K562 (cell line): ENCODE measurements around the gene LRRC61. TPM values are rescaled to one million over a fixed set of nuclear protein-coding genes. Genes with fewer than 3 reads are reported as not detected.
A peak's percentile ranks its signal among the peaks of the same experiment; 100 is the strongest.

Source experiments
- CEBPZ ChIP-seq: fragments of 150-350 bp; IDR thresholded peaks from 2 replicates; pipeline ENCODE4 v1.6.1; 2014; ENCODE audit warnings: low read depth, mild to moderate bottlenecking, low read length, borderline replicate concordance
- ELF2 ChIP-seq: fragments of 250-450 bp; sonication (Bioruptor Pico); IDR thresholded peaks from 2 replicates; pipeline ENCODE4 v1.5.0; 2021; ENCODE audit warnings: mild to moderate bottlenecking
- HMG20A ChIP-seq: fragments of 450-650 bp; formaldehyde crosslinking; conservative IDR thresholded peaks from 2 replicates; pipeline ENCODE4 v1.4.0; 2020; ENCODE audit warnings: mild to moderate bottlenecking, mixed read lengths
- IFI16 ChIP-seq: fragments of 250-450 bp; sonication (Bioruptor Pico); IDR thresholded peaks from 2 replicates; pipeline ENCODE4 v2.1.2; 2022; ENCODE audit warnings: mild to moderate bottlenecking, inconsistent platforms
- MAZ ChIP-seq, 2 experiments: fragments of 450-650 bp in 1 of 2; sonication (generic) in 1 of 2; formaldehyde crosslinking; IDR thresholded peaks in 1 of 2; conservative IDR thresholded peaks in 1 of 2; 2 replicates each; pipeline versions ENCODE4 v1.4.0 to v1.5.0; 2020; ENCODE audit warnings: mild to moderate bottlenecking in 1 of 2, missing genetic modification reagents in 1 of 2
- MNT ChIP-seq, 2 experiments: fragments of 450-650 bp; conservative IDR thresholded peaks; 2 replicates each; pipeline ENCODE4 v1.6.1; 2017; ENCODE audit warnings: mild to moderate bottlenecking in 2 of 2, moderate library complexity in 2 of 2
- MYC ChIP-seq, 2 experiments: fragments of 250-450 bp in 1 of 2; sonication (Bioruptor Pico) in 1 of 2; IDR thresholded peaks; 2 replicates each; pipeline versions ENCODE4 v1.5.1 to v1.6.1; 2012 to 2021; ENCODE audit warnings: low read depth in 2 of 2, borderline replicate concordance in 1 of 2, improper control_type of control experiment in 1 of 2, low read length in 1 of 2, mild to moderate bottlenecking in 1 of 2, moderate library complexity in 1 of 2
- NCOR1 ChIP-seq: fragments of 450-650 bp; IDR thresholded peaks from 2 replicates; pipeline ENCODE4 v1.6.1; 2016; ENCODE audit warnings: mild to moderate bottlenecking, moderate library complexity
- PKNOX1 ChIP-seq: fragments of 450-650 bp; IDR thresholded peaks from 2 replicates; pipeline ENCODE4 v1.6.1; 2016
- SMC3 ChIP-seq: conservative IDR thresholded peaks from 2 replicates; pipeline ENCODE4 v1.6.1; 2011; ENCODE audit warnings: low read depth, low read length, improper control_type of control experiment; ENCODE audit not compliant: insufficient read depth
- SREBF1 ChIP-seq: fragments of 150-350 bp; IDR thresholded peaks from 2 replicates; pipeline ENCODE4 v1.6.1; 2014; ENCODE audit warnings: antibody characterized with exemption, low read depth, low read length, borderline replicate concordance
- TAF9B ChIP-seq: fragments of 450-650 bp; IDR thresholded peaks from 2 replicates; pipeline ENCODE4 v1.6.1; 2018; ENCODE audit warnings: mild to moderate bottlenecking; ENCODE audit not compliant: partially characterized antibody
- TRIM24 ChIP-seq, 2 experiments: fragments of 450-650 bp; IDR thresholded peaks; 2 replicates each; pipeline ENCODE4 v1.6.1; 2016
- ZNF12 ChIP-seq: sonication (generic); formaldehyde crosslinking; IDR thresholded peaks from 2 replicates; pipeline ENCODE4 v1.4.0; 2020; ENCODE audit warnings: mild to moderate bottlenecking, missing genetic modification reagents
- ZNF146 ChIP-seq: IDR thresholded peaks from one replicate; pipeline ENCODE4 v1.6.1; 2018; ENCODE audit warnings: missing compliant biosample characterization; ENCODE audit not compliant: unreplicated experiment
- ZNF224 ChIP-seq: sonication (generic); formaldehyde crosslinking; IDR thresholded peaks from 2 replicates; pipeline ENCODE4 v1.8.0; 2022; ENCODE audit warnings: mild to moderate bottlenecking, missing genetic modification reagents
- ZNF408 ChIP-seq: fragments of 250-450 bp; sonication (Bioruptor Pico); IDR thresholded peaks from 2 replicates; pipeline ENCODE4 v1.4.0; 2020; ENCODE audit warnings: low read depth, mild to moderate bottlenecking, moderate library complexity
- ZNF76 ChIP-seq: fragments of 250-450 bp; sonication (Bioruptor Pico); IDR thresholded peaks from 2 replicates; pipeline ENCODE4 v1.4.0; 2020; ENCODE audit warnings: mild to moderate bottlenecking, moderate library complexity, borderline replicate concordance
- polyA plus RNA-seq, 8 experiments: library from polyadenylated mRNA; depleted of rRNA in 4 of 8; stranded (reverse) in 5 of 8; unstranded in 3 of 8; fragments of >200 nt; fragmentation: Nextera tagmentation in 2 of 8; fragmentation: Illumina TruSeq in 1 of 8; extraction: Ambion mirVana in 2 of 8; extraction: Trizol in 1 of 8; gene quantifications; 2 replicates each; pipeline versions ENCODE4 v1.2.1 to v1.2.3, GENCODE V29; 2011 to 2014; ENCODE audit warnings: inconsistent platforms in 1 of 8, missing spikeins in 1 of 8
- total RNA-seq, 7 experiments: library from RNA; depleted of rRNA in 6 of 7; stranded (reverse); fragments of >200 nt in 6 of 7; fragmentation: Illumina TruSeq in 2 of 7; extraction: Trizol in 2 of 7; gene quantifications; 2 replicates each; pipeline versions ENCODE4 v1.2.1 to v1.2.3, GENCODE V29; 2011 to 2021; ENCODE audit warnings: low replicate concordance in 1 of 7
- TF ChIP-seq, protein P1 (sequence below): fragments of 450-650 bp; formaldehyde crosslinking; IDR thresholded peaks from 2 replicates; pipeline ENCODE4 v1.4.0; 2020; ENCODE audit warnings: mild to moderate bottlenecking, mixed read lengths

The LRRC61 gene
- total and polyA plus RNA-seq, 9 of the 15 experiments (the other 6 are each of a cell fraction or from before 2014, with no cell fraction given): 1.3 to 55.2 (median 35.2) TPM

- TF ChIP-seq, protein P1, sequence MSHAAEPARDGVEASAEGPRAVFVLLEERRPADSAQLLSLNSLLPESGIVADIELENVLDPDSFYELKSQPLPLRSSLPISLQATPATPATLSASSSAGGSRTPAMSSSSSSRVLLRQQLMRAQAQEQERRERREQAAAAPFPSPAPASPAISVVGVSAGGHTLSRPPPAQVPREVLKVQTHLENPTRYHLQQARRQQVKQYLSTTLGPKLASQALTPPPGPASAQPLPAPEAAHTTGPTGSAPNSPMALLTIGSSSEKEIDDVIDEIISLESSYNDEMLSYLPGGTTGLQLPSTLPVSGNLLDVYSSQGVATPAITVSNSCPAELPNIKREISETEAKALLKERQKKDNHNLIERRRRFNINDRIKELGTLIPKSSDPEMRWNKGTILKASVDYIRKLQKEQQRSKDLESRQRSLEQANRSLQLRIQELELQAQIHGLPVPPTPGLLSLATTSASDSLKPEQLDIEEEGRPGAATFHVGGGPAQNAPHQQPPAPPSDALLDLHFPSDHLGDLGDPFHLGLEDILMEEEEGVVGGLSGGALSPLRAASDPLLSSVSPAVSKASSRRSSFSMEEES (CRISPR knock-in tag): no peak
- TF ChIP-seq HMG20A (CRISPR knock-in tag) (no peak), NCOR1 (no peak), ZNF224 (CRISPR knock-in tag) (no peak), SREBF1 (no peak), MAZ (CRISPR knock-in tag; conservative IDR thresholded peaks at IDR 0.05 in 1 of 2, IDR thresholded peaks at IDR 0.05 in 1 of 2) (peak in 1 of 2 experiments; percentile 29; a peak in 1 of 4 replicates), ZNF76 (no peak), IFI16 (CRISPR knock-in tag) (no peak), MYC (IDR thresholded peaks at IDR 0.05; ENCODE audit: low read depth, low read length) (0 out of 2 replicates have a peak, but pooled peaks have one; percentile 22), MYC (CRISPR knock-in tag; IDR thresholded peaks at IDR 0.05; ENCODE audit: borderline replicate concordance, low read depth) (peak; percentile 70; the same call in 1 of the 2 replicates), ZNF146 (CRISPR knock-in tag) (no peak), PKNOX1 (no peak; the same call in 1 of the 2 replicates), CEBPZ (no peak), SMC3 (no peak), TAF9B (no peak), ELF2 (CRISPR knock-in tag) (no peak), ZNF12 (CRISPR knock-in tag) (no peak), MNT (conservative IDR thresholded peaks at IDR 0.05) (peak in 1 of 2 experiments; percentile 7; a peak in 1 of 4 replicates), TRIM24 (IDR thresholded peaks at IDR 0.05) (no peak), ZNF408 (CRISPR knock-in tag) (no peak)
Observed at GRCh38 chr7:150379441-150380379, 56.6 kb downstream of the LRRC61 start (continued).
